Astrocyte (in vitro differentiated cells and primary cell): Measurements from ENCODE around the gene SBNO2.

ENCODE experiments used
- CTCF ChIP-seq: IDR thresholded peaks from 2 replicates; pipeline ENCODE4 v1.5.1; 2011; ENCODE audit warnings: low read depth, mild to moderate bottlenecking, inconsistent platforms, low read length, moderate library complexity; ENCODE audit not compliant: insufficient read depth
- EZH2 ChIP-seq: IDR thresholded peaks from 2 replicates; pipeline ENCODE4 v1.6.1; 2012; ENCODE audit warnings: mild to moderate bottlenecking, low read length, inconsistent platforms; ENCODE audit not compliant: insufficient read depth

DNA sequence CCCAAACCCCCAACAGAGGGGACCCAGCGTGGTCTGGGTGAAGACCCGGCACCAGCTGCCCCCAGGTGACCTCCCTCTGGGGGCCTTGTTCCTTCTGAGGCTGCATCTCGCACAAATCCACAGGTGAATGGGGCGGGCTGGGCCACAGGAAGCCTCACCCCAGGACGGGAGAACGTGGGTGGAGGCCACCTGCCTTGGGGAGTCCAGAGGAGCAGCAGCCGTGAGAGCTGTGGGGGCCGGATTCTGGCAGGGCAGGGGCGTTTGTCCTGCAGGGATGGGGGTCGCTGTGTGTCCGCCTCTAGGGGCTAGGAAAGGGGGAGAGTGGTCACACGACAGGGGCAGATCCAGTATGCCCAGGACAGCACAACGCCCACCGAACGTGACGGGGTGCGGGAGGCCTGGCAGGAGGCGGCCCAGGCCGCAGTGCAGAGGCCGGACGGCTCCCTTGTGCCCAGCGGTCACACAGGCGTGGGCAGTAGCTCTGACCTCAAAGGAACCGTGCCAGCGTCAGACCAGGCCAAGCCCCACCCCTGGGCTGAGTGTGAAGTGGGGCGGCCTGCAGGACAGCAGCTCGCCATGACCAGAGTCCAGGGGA lies 85.6 kb downstream of the SBNO2 start:
- TF ChIP-seq CTCF (no peak), EZH2 (no peak)
